ENCODE measurements around the gene VARS2. TPM values are rescaled to one million over a fixed set of nuclear protein-coding genes. Genes with fewer than 3 reads are reported as not detected.
"Not testable (repeated sequence)": the region's sequence is repeated elsewhere in the genome, so short reads cannot be mapped to it uniquely, and the experiment has no call there.

Gene VARS2
- total and polyA plus RNA-seq, 3 donors from 2014 or later = 31.4 to 45.5 (median 36.5) TPM

GRCh38 chr6:30901436-30901835, 12.6 kb upstream of the VARS2 start:
- intact Hi-C loops (cut with DNase I; ENCODE audit: low total_unique reads) = no loop called here
- DNase-seq = no peak
- Histone ChIP-seq H3K9me3 (no peaks in the 10 kb centered on the region), H3K27me3 (no peaks in the 10 kb centered on the region), H3K4me1 (no peaks in the 10 kb centered on the region), H3K36me3 (ENCODE audit: low read depth, missing control alignments) (no peaks in the 10 kb centered on the region), H3K4me3 (no peak overlapping the region), H3K27ac (no peak overlapping the region)
- TF ChIP-seq CTCF (IDR thresholded peaks at IDR 0.05) (no peak), POLR2A (IDR thresholded peaks at IDR 0.05) (no peak)

- H3K36me3 ChIP-seq (ENCODE audit: low read depth, missing control alignments); H3K9me3 ChIP-seq; H3K4me1 ChIP-seq; DNase-seq; H3K4me3 ChIP-seq; intact Hi-C loops (cut with DNase I; ENCODE audit: low total_unique reads); H3K27me3 ChIP-seq; H3K27ac ChIP-seq: not testable (repeated sequence)
- 72 to 79% methylated on average over 9 of the region's 9 CpGs for WGBS, 2 donors
Observed at GRCh38 chr6:30902196-30902595, 11.8 kb upstream of the VARS2 start.

GRCh38 chr6:30902709-30903108, 11.3 kb upstream of the VARS2 start:
- no peaks in the 10 kb centered on the region for H3K4me1 ChIP-seq
- no peak overlapping the region for H3K27ac ChIP-seq
- no peak for DNase-seq
- intact Hi-C loops (cut with DNase I; ENCODE audit: low total_unique reads) = no loop called here
- no peaks in the 10 kb centered on the region for H3K27me3 ChIP-seq
- TF ChIP-seq POLR2A (IDR thresholded peaks at IDR 0.05) = no peak
- no peak for TF ChIP-seq CTCF (IDR thresholded peaks at IDR 0.05)
- no peak overlapping the region for H3K4me3 ChIP-seq
- no peaks in the 10 kb centered on the region for H3K9me3 ChIP-seq
- WGBS, 2 donors = 45 to 57% methylated on average over 5 of the region's 5 CpGs
- H3K36me3 ChIP-seq (ENCODE audit: low read depth, missing control alignments) = no peaks in the 10 kb centered on the region

- 84 to 89% methylated on average over 4 of the region's 4 CpGs for WGBS, 2 donors
- Histone ChIP-seq H3K27ac (no peak overlapping the region), H3K36me3 (ENCODE audit: low read depth, missing control alignments) (no peaks in the 10 kb centered on the region), H3K9me3 (no peaks in the 10 kb centered on the region), H3K4me1 (no peaks in the 10 kb centered on the region), H3K27me3 (no peaks in the 10 kb centered on the region), H3K4me3 (no peak overlapping the region)
- no peak for TF ChIP-seq CTCF (IDR thresholded peaks at IDR 0.05)
- no peak for TF ChIP-seq POLR2A (IDR thresholded peaks at IDR 0.05)
- DNase-seq = no peak
- intact Hi-C loops (cut with DNase I; ENCODE audit: low total_unique reads) = no loop called here
Observed at GRCh38 chr6:30903236-30903635, 10.8 kb upstream of the VARS2 start.

- DNase-seq; intact Hi-C loops (cut with DNase I; ENCODE audit: low total_unique reads); H3K9me3 ChIP-seq; H3K27me3 ChIP-seq; H3K4me1 ChIP-seq; H3K36me3 ChIP-seq (ENCODE audit: low read depth, missing control alignments); H3K27ac ChIP-seq: not testable (repeated sequence)
- peak overlapping the region; percentile 78 to 83 for H3K4me3 ChIP-seq
- 24 to 35% methylated on average over 12 to 16 of the region's 16 CpGs for WGBS, 2 donors
Observed at GRCh38 chr6:30907290-30907757, 6.7 kb upstream of the VARS2 start.

GRCh38 chr6:30907758-30908591, 6.1 kb upstream of the VARS2 start, which contains the start of gene GTF2H4:
Gene GTF2H4, plus strand, starts transcription at chr6:30908207.
- TF ChIP-seq CTCF (IDR thresholded peaks at IDR 0.05) = no peak
- TF ChIP-seq POLR2A (IDR thresholded peaks at IDR 0.05) = no peak
- H3K27me3 ChIP-seq = no peaks in the 10 kb centered on the region
- peaks cover 8% of the 10 kb centered on the region for H3K4me1 ChIP-seq
- DNase-seq = peak; percentile 98
- no peaks in the 10 kb centered on the region for H3K36me3 ChIP-seq (ENCODE audit: low read depth, missing control alignments)
- H3K9me3 ChIP-seq = no peaks in the 10 kb centered on the region
- H3K4me3 ChIP-seq = peak within 1 kb of the TSS; percentile 78 to 83
- H3K27ac ChIP-seq = no peak within 1 kb of the TSS
- intact Hi-C loops (cut with DNase I; ENCODE audit: low total_unique reads) = no loop called here
- WGBS, 2 donors = 0 to 1% methylated on average over 46 to 49 of the region's 49 CpGs
